Tibial artery (tissue), 4 donors: ENCODE measurements around the gene DIAPH3.
"Not testable (repeated sequence)": the region's sequence is repeated elsewhere in the genome, so short reads cannot be mapped to it uniquely, and the experiment has no call there.

Experiments used
- DNase-seq, 2 donors: peaks; one replicate each; pipeline ENCODE4 v3.0.0-alpha.2; 2019
- H3K27ac ChIP-seq, 2 donors: fragments of 200-600 bp; sonication (generic) in 1 of 2; 1 replicate in 1 of 2; 2 replicates in 1 of 2; pipeline ENCODE4 v1.5.1; 2018 to 2019; ENCODE audit warnings: mild to moderate bottlenecking in 1 of 2
- H3K27me3 ChIP-seq, 2 donors: fragments of 200-600 bp; sonication (generic) in 1 of 2; one replicate each; pipeline versions ENCODE4 v1.5.1 to v1.6.0; 2016 to 2019
- H3K36me3 ChIP-seq, 3 donors: fragments of 200-600 bp; sonication (generic) in 2 of 3; one replicate each; pipeline ENCODE4 v1.5.1; 2016 to 2019; ENCODE audit warnings: mild to moderate bottlenecking in 2 of 3
- H3K4me1 ChIP-seq, 4 donors: fragments of 200-600 bp; sonication (generic) in 2 of 4; 1 replicate in 3 of 4; 2 replicates in 1 of 4; pipeline ENCODE4 v1.5.1; 2016 to 2019
- H3K4me3 ChIP-seq, 2 donors: fragments of 200-600 bp; sonication (generic) in 1 of 2; 1 replicate in 1 of 2; 2 replicates in 1 of 2; pipeline ENCODE4 v1.5.1; 2018 to 2019; ENCODE audit warnings: mild to moderate bottlenecking in 2 of 2
- H3K9me3 ChIP-seq, 3 donors: fragments of 200-600 bp; sonication (generic) in 1 of 3; one replicate each; pipeline ENCODE4 v1.5.1; 2016 to 2019
- CTCF ChIP-seq, 2 experiments: fragments of 200-600 bp in 1 of 2; fragments of 450-650 bp in 1 of 2; IDR thresholded peaks; one replicate each; pipeline ENCODE4 v1.5.1; 2017 to 2019; ENCODE audit warnings: antibody characterized with exemption in 2 of 2, mild to moderate bottlenecking in 1 of 2, moderate library complexity in 1 of 2
- intact Hi-C: fragments of 100-400 bp; cut with DNase I; formaldehyde crosslinking; loops from one replicate; pipeline ENCODE4 v1.15.0; 2023; ENCODE audit warnings: low total_unique reads

The DIAPH3 gene

GRCh38 chr13:60047918-60048317, 115.8 kb downstream of the DIAPH3 start:
- Histone ChIP-seq H3K9me3 (no peaks in the 10 kb centered on the region), H3K4me3 (no peak overlapping the region), H3K36me3 (no peaks in the 10 kb centered on the region), H3K4me1 (no peaks in the 10 kb centered on the region), H3K27me3 (no peaks in the 10 kb centered on the region), H3K27ac (no peak overlapping the region)
- no peak for TF ChIP-seq CTCF (IDR thresholded peaks at IDR 0.05)
- intact Hi-C loops = no loop called here
- DNase-seq = no peak

GRCh38 chr13:60044321-60044720, 119.4 kb downstream of the DIAPH3 start:
- H3K27ac ChIP-seq = no peak overlapping the region
- H3K27me3 ChIP-seq = no peaks in the 10 kb centered on the region
- DNase-seq = no peak
- no peaks in the 10 kb centered on the region for H3K4me1 ChIP-seq
- intact Hi-C loops = no loop called here
- H3K36me3 ChIP-seq = no peaks in the 10 kb centered on the region
- no peaks in the 10 kb centered on the region for H3K9me3 ChIP-seq
- no peak for TF ChIP-seq CTCF (IDR thresholded peaks at IDR 0.05)
- no peak overlapping the region for H3K4me3 ChIP-seq

GRCh38 chr13:60043262-60043661, 120.5 kb downstream of the DIAPH3 start:
- intact Hi-C loops = no loop called here
- Histone ChIP-seq H3K9me3 (no peaks in the 10 kb centered on the region), H3K36me3 (no peaks in the 10 kb centered on the region), H3K4me1 (no peaks in the 10 kb centered on the region), H3K27me3 (no peaks in the 10 kb centered on the region), H3K27ac (no peak overlapping the region), H3K4me3 (no peak overlapping the region)
- TF ChIP-seq CTCF (IDR thresholded peaks at IDR 0.05) = no peak
- DNase-seq = no peak

- H3K4me3 ChIP-seq, DNase-seq, H3K27me3 ChIP-seq, H3K4me1 ChIP-seq, intact Hi-C loops, H3K36me3 ChIP-seq, H3K27ac ChIP-seq, H3K9me3 ChIP-seq: not testable (repeated sequence)
These were observed 123.1 kb downstream of the DIAPH3 start for GRCh38 chr13:60040668-60041067.

GRCh38 chr13:60035874-60036273, 127.9 kb downstream of the DIAPH3 start:
- intact Hi-C loops = no loop called here
- H3K27me3 ChIP-seq = no peaks in the 10 kb centered on the region
- no peak overlapping the region for H3K4me3 ChIP-seq
- H3K4me1 ChIP-seq = no peaks in the 10 kb centered on the region
- no peaks in the 10 kb centered on the region for H3K9me3 ChIP-seq
- no peak for DNase-seq
- TF ChIP-seq CTCF (IDR thresholded peaks at IDR 0.05) = no peak
- H3K36me3 ChIP-seq = no peaks in the 10 kb centered on the region
- no peak overlapping the region for H3K27ac ChIP-seq

- no peaks in the 10 kb centered on the region for H3K4me1 ChIP-seq
- intact Hi-C loops = no loop called here
- DNase-seq = no peak
These were observed 130.9 kb downstream of the DIAPH3 start for GRCh38 chr13:60032851-60033250.

More at GRCh38 chr13:60032851-60033250, 130.9 kb downstream of the DIAPH3 start:
- Histone ChIP-seq H3K27me3 (no peaks in the 10 kb centered on the region), H3K27ac (no peak overlapping the region), H3K4me3 (no peak overlapping the region), H3K36me3 (no peaks in the 10 kb centered on the region), H3K9me3 (no peaks in the 10 kb centered on the region)
- TF ChIP-seq CTCF (IDR thresholded peaks at IDR 0.05) = no peak
